GM12878 (cell line): ENCODE data around the gene PMAIP1. TPM values are rescaled to one million over a fixed set of nuclear protein-coding genes. Genes with fewer than 3 reads are reported as not detected.

Experiments
- ATF7 ChIP-seq: fragments of 450-650 bp; IDR thresholded peaks from 2 replicates; pipeline ENCODE4 v1.6.1; 2016; ENCODE audit warnings: low read depth, mild to moderate bottlenecking
- BRCA1 ChIP-seq: IDR thresholded peaks from 2 replicates; pipeline ENCODE4 v1.6.1; 2011; ENCODE audit warnings: low read depth, low read length, improper control_type of control experiment
- CBFB ChIP-seq: IDR thresholded peaks from 2 replicates; pipeline ENCODE4 v1.6.1; 2016; ENCODE audit warnings: antibody characterized with exemption, low read depth
- CBX3 ChIP-seq: fragments of 200-600 bp; sonication (generic); IDR thresholded peaks from 2 replicates; pipeline ENCODE4 v1.6.1; 2016; ENCODE audit warnings: low read depth, borderline replicate concordance
- CBX5 ChIP-seq: sonication (generic); IDR thresholded peaks from 2 replicates; pipeline ENCODE4 v1.6.1; 2016; ENCODE audit warnings: low read depth, moderate library complexity, mild to moderate bottlenecking, inconsistent platforms
- CHD1 ChIP-seq: IDR thresholded peaks from 2 replicates; pipeline ENCODE4 v1.6.1; 2012; ENCODE audit warnings: low read depth, low read length, improper control_type of control experiment
- CHD2 ChIP-seq: IDR thresholded peaks from 2 replicates; pipeline ENCODE4 v1.6.1; 2011; ENCODE audit warnings: low read depth, low read length, improper control_type of control experiment, borderline replicate concordance
- DPF2 ChIP-seq: fragments of 450-650 bp; IDR thresholded peaks from 2 replicates; pipeline ENCODE4 v1.6.1; 2017; ENCODE audit warnings: mild to moderate bottlenecking
- EED ChIP-seq: sonication (generic); IDR thresholded peaks from 2 replicates; pipeline ENCODE4 v1.6.1; 2016; ENCODE audit warnings: antibody characterized with exemption, low read depth
- ESRRA ChIP-seq: IDR thresholded peaks from 2 replicates; pipeline ENCODE4 v1.6.1; 2012; ENCODE audit warnings: mild to moderate bottlenecking, low read length, improper control_type of control experiment
- FOXM1 ChIP-seq: IDR thresholded peaks from 2 replicates; pipeline ENCODE4 v1.6.1; 2012; ENCODE audit warnings: low read depth, mild to moderate bottlenecking, inconsistent platforms, low read length, moderate library complexity
- HCFC1 ChIP-seq: fragments of 150-350 bp; IDR thresholded peaks from 2 replicates; pipeline ENCODE4 v1.6.1; 2014; ENCODE audit warnings: low read length
- HDAC2 ChIP-seq: fragments of 200-600 bp; sonication (generic); IDR thresholded peaks from 2 replicates; pipeline ENCODE4 v1.6.1; 2017
- MTA3 ChIP-seq: IDR thresholded peaks from 2 replicates; pipeline ENCODE4 v1.6.1; 2012; ENCODE audit warnings: low read length, inconsistent platforms, borderline replicate concordance
- MXI1 ChIP-seq: fragments of 150-350 bp; IDR thresholded peaks from 2 replicates; pipeline ENCODE4 v1.6.1; 2011; ENCODE audit warnings: low read depth, mild to moderate bottlenecking, inconsistent platforms, low read length, improper control_type of control experiment
- NFXL1 ChIP-seq: fragments of 450-650 bp; IDR thresholded peaks from 2 replicates; pipeline ENCODE4 v1.6.1; 2017; ENCODE audit warnings: antibody characterized with exemption, mild to moderate bottlenecking, borderline replicate concordance
- NR2C1 ChIP-seq: fragments of 450-650 bp; IDR thresholded peaks from 2 replicates; pipeline ENCODE4 v1.6.1; 2017; ENCODE audit warnings: antibody characterized with exemption, mild to moderate bottlenecking, moderate library complexity
- NR2C2 ChIP-seq: IDR thresholded peaks from 2 replicates; pipeline ENCODE4 v1.6.1; 2011; ENCODE audit warnings: borderline replicate concordance, low read depth; ENCODE audit not compliant: control insufficient read depth, insufficient read length
- PBX3 ChIP-seq: IDR thresholded peaks from 2 replicates; pipeline ENCODE4 v1.6.1; 2011; ENCODE audit warnings: mild to moderate bottlenecking, low read depth, low read length, moderate library complexity; ENCODE audit not compliant: insufficient replicate concordance
- PKNOX1 ChIP-seq: fragments of 450-650 bp; IDR thresholded peaks from 2 replicates; pipeline ENCODE4 v1.6.1; 2016; ENCODE audit warnings: mild to moderate bottlenecking
- RELA ChIP-seq: fragments of 450-650 bp; IDR thresholded peaks from 2 replicates; pipeline ENCODE4 v1.8.0; 2014; ENCODE audit warnings: borderline replicate concordance; ENCODE audit not compliant: partially characterized antibody
- RELB ChIP-seq: fragments of 450-650 bp; IDR thresholded peaks from 2 replicates; pipeline ENCODE4 v1.6.1; 2017; ENCODE audit warnings: low read depth, mild to moderate bottlenecking, moderate library complexity
- SP1 ChIP-seq: IDR thresholded peaks from one replicate; pipeline ENCODE4 v1.6.1; 2011; ENCODE audit warnings: low read depth, low read length
- STAT3 ChIP-seq: IDR thresholded peaks from 2 replicates; pipeline ENCODE4 v1.6.1; 2011; ENCODE audit warnings: low read depth, low read length, improper control_type of control experiment
- WRNIP1 ChIP-seq: IDR thresholded peaks from 2 replicates; pipeline ENCODE4 v1.6.1; 2011; ENCODE audit warnings: low read depth, low read length, improper control_type of control experiment, borderline replicate concordance
- ZBTB4 ChIP-seq: fragments of 450-650 bp; formaldehyde crosslinking; IDR thresholded peaks from 2 replicates; pipeline ENCODE4 v1.4.0; 2022; ENCODE audit warnings: mild to moderate bottlenecking, moderate library complexity
- ZNF622 ChIP-seq: fragments of 450-650 bp; IDR thresholded peaks from 2 replicates; pipeline ENCODE4 v1.6.1; 2017; ENCODE audit warnings: mild to moderate bottlenecking, inconsistent platforms
- ZSCAN29 ChIP-seq: fragments of 450-650 bp; IDR thresholded peaks from 2 replicates; pipeline ENCODE4 v1.6.1; 2017; ENCODE audit warnings: mild to moderate bottlenecking, moderate library complexity
- polyA plus RNA-seq, 11 experiments: library from polyadenylated mRNA; depleted of rRNA in 4 of 11; unstranded in 6 of 11; stranded (reverse) in 5 of 11; fragments of >200 nt; fragmentation: Nextera tagmentation in 4 of 11; fragmentation: Illumina TruSeq in 1 of 11; extraction: Ambion mirVana in 4 of 11; extraction: Trizol in 1 of 11; gene quantifications; 1 replicate in 1 of 11; 2 replicates in 10 of 11; pipeline versions ENCODE4 v1.2.1 to v1.2.3, GENCODE V29; 2011 to 2016; ENCODE audit warnings: inconsistent platforms in 2 of 11, missing spikeins in 2 of 11, low read depth in 1 of 11
- total RNA-seq, 4 experiments: library from RNA; depleted of rRNA in 3 of 4; stranded (reverse); fragments of >200 nt in 3 of 4; fragmentation: Illumina TruSeq in 1 of 4; extraction: Trizol in 1 of 4; gene quantifications; 2 replicates each; pipeline versions ENCODE4 v1.2.1 to v1.2.3, GENCODE V29; 2013 to 2021

Gene PMAIP1
- total and polyA plus RNA-seq, 10 of the 15 experiments (the other 5 are each of a cell fraction or from before 2014, with no cell fraction given), result 74.0 to 219 (median 112) TPM

- no peak for TF ChIP-seq NFXL1
- TF ChIP-seq CBX5, result no peak
- TF ChIP-seq WRNIP1, result no peak
- TF ChIP-seq ZSCAN29, result no peak
- TF ChIP-seq NR2C2, result no peak
- TF ChIP-seq ESRRA, result no peak
- TF ChIP-seq PBX3, result peak; percentile 33
- TF ChIP-seq BRCA1, result no peak
- peak; percentile 75 for TF ChIP-seq PKNOX1
- TF ChIP-seq NR2C1, result no peak
- TF ChIP-seq RELA, result no peak
- TF ChIP-seq ZBTB4 (CRISPR knock-in tag), result no peak
- peak; percentile 65; the same call in 1 of the 2 replicates for TF ChIP-seq ATF7
- TF ChIP-seq CBX3, result no peak
- TF ChIP-seq MTA3, result no peak
- TF ChIP-seq EED, result peak; percentile 89
- peak; percentile 69 for TF ChIP-seq DPF2
- no peak for TF ChIP-seq MXI1
- TF ChIP-seq SP1, result peak; percentile 31
- TF ChIP-seq HDAC2, result no peak
- no peak for TF ChIP-seq ZNF622
- TF ChIP-seq CHD2, result peak; percentile 39; the same call in 1 of the 2 replicates
- TF ChIP-seq CHD1, result no peak
- TF ChIP-seq CBFB, result no peak
- TF ChIP-seq FOXM1, result no peak
- TF ChIP-seq RELB, result peak; percentile 32; the same call in 1 of the 2 replicates
- no peak for TF ChIP-seq STAT3
- TF ChIP-seq HCFC1, result no peak
Measured at GRCh38 chr18:59918320-59918755, 18.5 kb downstream of the PMAIP1 start (continued).
